T-helper 1 cell treated with Interleukin-12 subunit alpha and Interleukin-12 subunit beta and Interleukin-4 antibody, amounts not matched to agents 30 μg/mL and 1 μg/mL, for 36 hours (primary cell): ENCODE results near the gene COL8A1.

ENCODE experiments used
- H3K27ac Mint-ChIP-seq: one replicate; pipeline ENCODE4 v1.8.0; 2021; ENCODE audit warnings: mild to moderate bottlenecking, mixed read lengths
- H3K27me3 Mint-ChIP-seq: one replicate; pipeline ENCODE4 v1.8.0; 2021; ENCODE audit warnings: low read depth, mixed read lengths
- H3K36me3 Mint-ChIP-seq: one replicate; pipeline ENCODE4 v1.8.0; 2021; ENCODE audit warnings: low read depth, mixed read lengths
- H3K4me1 Mint-ChIP-seq: one replicate; pipeline ENCODE4 v1.8.0; 2021; ENCODE audit warnings: low read depth, mixed read lengths
- H3K4me3 Mint-ChIP-seq: one replicate; pipeline ENCODE4 v1.8.0; 2021; ENCODE audit warnings: mild to moderate bottlenecking, moderate library complexity, mixed read lengths
- H3K9me3 Mint-ChIP-seq: one replicate; pipeline ENCODE4 v1.8.0; 2021; ENCODE audit warnings: mixed read lengths

COL8A1 gene

GRCh38 chr3:99783011-99783573 lies 144.7 kb downstream of the COL8A1 start:
- Mint-ChIP-seq H3K27me3 (peaks cover 32% of the 10 kb centered on the region), H3K27ac (no peak overlapping the region), H3K36me3 (no peaks in the 10 kb centered on the region), H3K4me1 (no peaks in the 10 kb centered on the region), H3K4me3 (no peak overlapping the region), H3K9me3 (no peaks in the 10 kb centered on the region)

DNA sequence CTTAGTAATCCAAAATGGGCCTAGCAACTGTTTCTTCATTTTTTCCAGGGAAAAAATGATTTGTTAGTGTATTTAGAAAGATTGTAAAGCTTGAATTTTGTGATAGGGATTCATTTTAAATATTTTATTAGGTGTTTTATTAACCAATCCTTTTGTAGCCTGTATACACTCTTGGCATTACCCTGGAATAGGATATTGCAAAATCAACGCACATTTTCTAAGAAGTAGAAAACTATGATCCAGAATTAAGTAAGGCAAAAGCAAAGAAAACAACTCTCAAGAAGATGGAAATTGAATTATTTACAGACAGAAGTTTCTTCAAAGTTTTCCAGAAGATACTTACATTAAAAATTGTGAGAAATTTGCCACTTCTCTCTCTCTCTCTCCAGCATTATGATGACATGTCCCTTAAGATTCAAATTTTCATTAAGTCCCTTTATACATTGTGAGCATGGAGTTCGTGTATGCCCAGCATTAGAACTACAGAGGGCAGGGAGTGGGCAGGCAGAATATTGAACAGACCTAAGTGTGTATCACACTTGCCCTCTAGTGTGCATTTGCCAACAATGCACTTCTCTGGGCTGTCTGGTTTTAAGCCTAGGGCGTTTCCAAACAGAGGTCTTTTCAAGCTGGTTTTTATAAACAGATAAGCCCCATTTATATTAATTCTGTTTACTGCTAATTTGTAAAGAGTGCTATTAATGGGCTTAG lies 150.8 kb downstream of the COL8A1 start:
- H3K4me1 Mint-ChIP-seq = no peaks in the 10 kb centered on the region
- H3K4me3 Mint-ChIP-seq = no peak overlapping the region
- peaks cover 21% of the 10 kb centered on the region for H3K27me3 Mint-ChIP-seq
- H3K36me3 Mint-ChIP-seq = no peaks in the 10 kb centered on the region
- H3K9me3 Mint-ChIP-seq = no peaks in the 10 kb centered on the region
- no peak overlapping the region for H3K27ac Mint-ChIP-seq

DNA sequence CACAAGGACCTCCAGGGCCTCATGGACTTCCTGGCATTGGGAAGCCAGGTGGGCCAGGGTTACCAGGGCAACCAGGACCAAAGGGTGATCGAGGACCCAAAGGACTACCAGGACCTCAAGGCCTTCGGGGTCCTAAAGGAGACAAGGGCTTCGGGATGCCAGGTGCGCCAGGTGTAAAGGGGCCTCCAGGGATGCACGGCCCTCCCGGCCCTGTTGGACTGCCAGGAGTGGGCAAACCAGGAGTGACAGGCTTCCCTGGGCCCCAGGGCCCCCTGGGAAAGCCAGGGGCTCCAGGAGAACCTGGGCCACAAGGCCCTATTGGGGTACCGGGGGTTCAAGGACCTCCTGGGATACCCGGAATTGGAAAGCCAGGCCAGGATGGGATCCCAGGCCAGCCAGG lies 156.1 kb downstream of the COL8A1 start:
- no peaks in the 10 kb centered on the region for H3K9me3 Mint-ChIP-seq
- no peaks in the 10 kb centered on the region for H3K36me3 Mint-ChIP-seq
- no peak overlapping the region for H3K27ac Mint-ChIP-seq
- no peak overlapping the region for H3K4me3 Mint-ChIP-seq
- H3K4me1 Mint-ChIP-seq = no peaks in the 10 kb centered on the region
- H3K27me3 Mint-ChIP-seq = peaks cover 14% of the 10 kb centered on the region

DNA sequence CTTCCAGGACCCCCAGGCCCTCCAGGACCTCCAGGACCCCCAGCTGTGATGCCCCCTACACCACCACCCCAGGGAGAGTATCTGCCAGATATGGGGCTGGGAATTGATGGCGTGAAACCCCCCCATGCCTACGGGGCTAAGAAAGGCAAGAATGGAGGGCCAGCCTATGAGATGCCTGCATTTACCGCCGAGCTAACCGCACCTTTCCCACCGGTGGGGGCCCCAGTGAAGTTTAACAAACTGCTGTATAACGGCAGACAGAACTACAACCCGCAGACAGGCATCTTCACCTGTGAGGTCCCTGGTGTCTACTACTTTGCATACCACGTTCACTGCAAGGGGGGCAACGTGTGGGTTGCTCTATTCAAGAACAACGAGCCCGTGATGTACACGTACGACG lies 157.2 kb downstream of the COL8A1 start:
- Mint-ChIP-seq H3K36me3 (no peaks in the 10 kb centered on the region), H3K27me3 (peaks cover 7% of the 10 kb centered on the region), H3K4me1 (no peaks in the 10 kb centered on the region), H3K27ac (no peak overlapping the region), H3K9me3 (no peaks in the 10 kb centered on the region), H3K4me3 (no peak overlapping the region)

DNA sequence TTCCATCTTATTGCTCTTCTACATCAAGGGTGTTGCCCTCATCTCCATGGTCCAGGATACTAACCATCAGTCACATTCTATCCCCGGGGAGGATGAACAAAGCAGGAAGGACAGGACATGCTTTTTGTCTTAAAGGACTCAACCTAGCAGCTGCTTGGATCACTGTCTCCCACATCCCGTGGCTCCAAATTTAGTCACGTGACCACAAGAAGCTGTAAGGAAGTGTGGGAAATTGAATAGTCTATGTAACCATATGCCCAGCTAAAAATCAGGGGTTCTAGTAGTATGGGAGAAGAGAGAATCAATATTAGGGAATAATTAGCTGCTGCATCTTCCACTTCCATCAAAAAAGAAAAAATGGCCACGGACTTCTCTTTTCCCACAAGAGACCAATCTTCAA lies 161.0 kb downstream of the COL8A1 start:
- H3K27me3 Mint-ChIP-seq = peaks cover 3% of the 10 kb centered on the region
- no peak overlapping the region for H3K27ac Mint-ChIP-seq
- H3K36me3 Mint-ChIP-seq = no peaks in the 10 kb centered on the region
- H3K9me3 Mint-ChIP-seq = peaks cover 3% of the 10 kb centered on the region
- no peaks in the 10 kb centered on the region for H3K4me1 Mint-ChIP-seq
- H3K4me3 Mint-ChIP-seq = no peak overlapping the region

DNA sequence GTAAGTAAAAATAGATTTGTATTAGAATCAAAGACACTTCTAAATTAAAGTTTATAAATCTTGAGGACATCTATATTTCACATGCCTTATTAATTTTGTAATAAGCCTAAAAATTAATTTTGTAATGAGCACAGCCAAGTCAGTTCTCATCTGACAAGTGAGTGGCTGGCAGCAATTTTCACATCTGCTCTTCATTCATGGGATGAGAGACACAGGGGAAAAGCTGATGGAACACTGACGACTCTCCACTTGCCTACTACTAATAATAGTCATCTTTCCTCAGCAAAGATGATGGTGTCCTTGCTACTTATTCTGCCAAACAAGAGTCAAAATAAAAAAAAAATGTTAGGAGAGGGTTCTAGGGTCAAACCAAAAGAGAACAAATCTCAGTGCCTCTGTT lies 164.9 kb downstream of the COL8A1 start:
- Mint-ChIP-seq H3K9me3 (peaks cover 15% of the 10 kb centered on the region), H3K36me3 (peaks cover 6% of the 10 kb centered on the region), H3K4me1 (no peaks in the 10 kb centered on the region), H3K27ac (no peak overlapping the region), H3K4me3 (no peak overlapping the region), H3K27me3 (peaks cover 3% of the 10 kb centered on the region)

GRCh38 chr3:99805160-99805559 lies 166.8 kb downstream of the COL8A1 start:
- Mint-ChIP-seq H3K27me3 (peaks cover 4% of the 10 kb centered on the region), H3K36me3 (peaks cover 6% of the 10 kb centered on the region), H3K4me1 (no peaks in the 10 kb centered on the region), H3K4me3 (no peak overlapping the region), H3K27ac (no peak overlapping the region), H3K9me3 (peaks cover 15% of the 10 kb centered on the region)

DNA sequence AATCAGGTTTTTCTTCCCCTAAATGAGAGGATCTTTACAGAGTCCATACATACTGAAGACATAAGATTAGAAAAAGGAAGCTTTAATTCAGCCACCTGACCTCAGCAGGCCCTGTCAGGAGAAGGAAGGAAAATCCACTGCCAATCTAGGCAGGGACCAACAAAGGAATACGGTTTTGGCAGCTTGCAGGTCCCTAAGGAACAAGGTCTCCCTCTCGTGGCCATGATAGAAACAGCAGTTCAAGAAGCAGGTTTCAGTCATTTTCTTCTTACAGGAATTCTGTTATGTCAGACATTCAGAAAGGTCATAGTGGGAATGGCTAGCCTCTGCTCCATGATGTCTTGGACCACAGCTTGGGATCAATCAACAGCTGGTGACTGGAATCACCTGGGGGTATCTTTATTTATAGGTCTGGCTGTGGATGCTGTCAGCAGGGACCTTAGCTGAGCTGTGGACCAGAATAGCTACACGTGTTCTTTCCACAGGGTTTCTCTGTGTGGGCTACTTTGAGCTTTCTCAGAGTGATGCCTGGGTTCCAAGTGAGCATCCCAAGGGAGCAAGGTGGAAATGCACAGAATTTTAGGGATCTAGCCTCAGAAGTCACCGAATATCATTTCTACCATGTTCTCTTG lies 169.9 kb downstream of the COL8A1 start:
- Mint-ChIP-seq H3K27me3 (peaks cover 10% of the 10 kb centered on the region), H3K9me3 (peaks cover 15% of the 10 kb centered on the region), H3K4me3 (no peak overlapping the region), H3K27ac (no peak overlapping the region), H3K4me1 (no peaks in the 10 kb centered on the region), H3K36me3 (peaks cover 6% of the 10 kb centered on the region)

GRCh38 chr3:99809565-99809964 lies 171.2 kb downstream of the COL8A1 start:
- H3K27me3 Mint-ChIP-seq = peaks cover 10% of the 10 kb centered on the region

GRCh38 chr3:99810403-99810802 lies 172.0 kb downstream of the COL8A1 start:
- H3K27me3 Mint-ChIP-seq = peaks cover 10% of the 10 kb centered on the region
- no peak overlapping the region for H3K4me3 Mint-ChIP-seq
- H3K4me1 Mint-ChIP-seq = no peaks in the 10 kb centered on the region
- peaks cover 5% of the 10 kb centered on the region for H3K36me3 Mint-ChIP-seq
- H3K27ac Mint-ChIP-seq = no peak overlapping the region
- peaks cover 6% of the 10 kb centered on the region for H3K9me3 Mint-ChIP-seq

More at GRCh38 chr3:99809565-99809964, 171.2 kb downstream of the COL8A1 start:
- Mint-ChIP-seq H3K27ac (no peak overlapping the region), H3K36me3 (peaks cover 6% of the 10 kb centered on the region), H3K4me1 (no peaks in the 10 kb centered on the region), H3K4me3 (no peak overlapping the region), H3K9me3 (peaks cover 10% of the 10 kb centered on the region)

GRCh38 chr3:99817047-99817436 lies 178.6 kb downstream of the COL8A1 start:
- Mint-ChIP-seq H3K27me3 (peaks cover 4% of the 10 kb centered on the region), H3K27ac (peak overlapping the region; percentile 89), H3K9me3 (no peaks in the 10 kb centered on the region), H3K4me3 (peak overlapping the region; percentile 89), H3K4me1 (peaks cover 26% of the 10 kb centered on the region), H3K36me3 (no peaks in the 10 kb centered on the region)

DNA sequence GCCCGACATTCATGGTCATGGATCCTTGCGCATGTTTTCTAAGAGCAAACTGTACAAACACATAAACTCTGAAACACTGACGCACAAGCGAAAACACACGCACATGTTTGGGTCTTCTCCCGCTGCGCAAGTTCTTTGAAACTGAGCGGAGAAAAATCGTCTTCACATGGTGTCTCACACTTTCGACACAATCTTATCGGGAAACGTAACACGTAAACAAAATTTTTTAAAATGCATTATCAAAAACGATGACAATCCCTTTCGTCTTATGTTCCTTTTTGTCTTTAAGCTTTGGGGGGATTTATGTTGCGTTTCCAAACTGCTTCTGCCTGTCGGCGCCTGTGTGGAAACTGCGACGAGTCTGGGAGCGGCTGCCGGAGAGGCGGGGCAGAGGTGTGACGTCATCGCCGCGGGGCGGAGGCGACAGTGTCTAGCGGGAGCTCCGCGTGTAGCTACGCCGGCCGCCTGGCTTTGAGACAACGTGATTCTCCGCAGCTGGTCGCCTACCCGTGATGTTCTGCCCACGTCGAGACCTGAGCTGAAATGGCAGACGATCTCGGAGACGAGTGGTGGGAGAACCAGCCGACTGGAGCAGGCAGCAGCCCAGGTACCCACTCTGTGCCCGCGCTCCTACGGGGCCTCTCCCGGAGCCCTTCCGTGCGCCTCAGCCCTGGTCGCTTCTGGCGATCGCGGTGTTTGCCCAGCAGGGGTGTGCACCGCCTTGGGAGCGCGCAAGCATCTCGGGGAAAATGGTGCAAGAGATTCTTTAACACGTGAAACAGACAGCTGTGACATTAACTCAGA lies 179.2 kb downstream of the COL8A1 start, which contains the start of gene CMSS1:
Gene CMSS1, plus strand, starts transcription at position 426 of the 804 bp plus-strand sequence.
- Mint-ChIP-seq H3K36me3 (no peaks in the 10 kb centered on the region), H3K27me3 (no peaks in the 10 kb centered on the region), H3K4me1 (peaks cover 26% of the 10 kb centered on the region), H3K4me3 (peak within 1 kb of the TSS; percentile 89), H3K27ac (peak within 1 kb of the TSS; percentile 89), H3K9me3 (no peaks in the 10 kb centered on the region)

DNA sequence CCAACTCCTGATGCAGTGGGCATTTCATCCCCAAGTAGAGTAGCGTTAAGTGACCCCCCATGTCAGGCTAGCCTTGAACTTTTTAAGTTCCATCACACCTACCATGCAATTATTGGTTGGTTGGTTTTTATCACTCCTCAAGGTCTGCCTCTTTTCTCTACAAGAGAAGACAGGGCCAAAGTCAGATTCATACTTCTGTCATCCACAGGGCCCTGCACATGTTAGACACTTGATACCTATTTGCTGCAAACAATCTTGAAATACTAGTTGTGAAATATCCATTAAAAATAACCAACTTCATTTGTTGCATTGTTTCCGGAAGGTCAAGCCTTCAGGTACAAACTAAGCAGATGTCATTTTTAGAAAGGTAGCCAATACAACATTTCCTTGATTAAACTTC lies 180.4 kb downstream of the COL8A1 start:
- Mint-ChIP-seq H3K4me1 (peaks cover 26% of the 10 kb centered on the region), H3K27me3 (no peaks in the 10 kb centered on the region), H3K27ac (peak overlapping the region; percentile 29), H3K36me3 (peaks cover 2% of the 10 kb centered on the region), H3K4me3 (peak overlapping the region; percentile 89), H3K9me3 (no peaks in the 10 kb centered on the region)
